Measurements from ENCODE around the gene ESRRB.

The ESRRB gene

GRCh38 chr14:76502638-76503037 is 126.7 kb downstream of the ESRRB start:
- Histone ChIP-seq H3K27me3 (ENCODE audit: insufficient read depth, low read length) (no peaks in the 10 kb centered on the region; the same call in 1 of the 2 replicates), H3K4me3 (ENCODE audit: low read depth, low read length, poor library complexity, severe bottlenecking) (no peak overlapping the region), H3K9me3 (ENCODE audit: low read length) (no peaks in the 10 kb centered on the region), H3F3A (ENCODE audit: insufficient read depth, low read length) (no peaks in the 10 kb centered on the region), H3K27ac (ENCODE audit: low read depth, low read length, poor library complexity, severe bottlenecking) (no peak overlapping the region), H3K4me2 (ENCODE audit: low read length) (no peak overlapping the region), H3K36me3 (ENCODE audit: insufficient read depth, low read length) (no peaks in the 10 kb centered on the region), H3K9ac (ENCODE audit: low read length) (no peak overlapping the region), H4K20me1 (ENCODE audit: insufficient read depth, low read length) (no peaks in the 10 kb centered on the region), H3K9me2 (ENCODE audit: low read depth, low read length) (no peaks in the 10 kb centered on the region), H2AFZ (ENCODE audit: low read length) (no peak overlapping the region), H3K79me2 (ENCODE audit: insufficient read depth, low read length) (no peaks in the 10 kb centered on the region), H3K4me1 (ENCODE audit: insufficient read depth, low read length, severe bottlenecking) (no peaks in the 10 kb centered on the region)
- TF ChIP-seq EZH2 (IDR thresholded peaks at IDR 0.05; ENCODE audit: borderline replicate concordance, low read length) (no peak), CTCF (IDR thresholded peaks at IDR 0.05; ENCODE audit: low read length) (no peak)

- Histone ChIP-seq H3K27ac (ENCODE audit: low read depth, low read length, poor library complexity, severe bottlenecking) (no peak overlapping the region), H3K9me2 (ENCODE audit: low read depth, low read length) (no peaks in the 10 kb centered on the region), H3F3A (ENCODE audit: insufficient read depth, low read length) (no peaks in the 10 kb centered on the region), H3K4me2 (ENCODE audit: low read length) (no peak overlapping the region), H3K27me3 (ENCODE audit: insufficient read depth, low read length) (no peaks in the 10 kb centered on the region), H2AFZ (ENCODE audit: low read length) (no peak overlapping the region), H4K20me1 (ENCODE audit: insufficient read depth, low read length) (no peaks in the 10 kb centered on the region), H3K4me3 (ENCODE audit: low read depth, low read length, poor library complexity, severe bottlenecking) (no peak overlapping the region), H3K79me2 (ENCODE audit: insufficient read depth, low read length) (no peaks in the 10 kb centered on the region), H3K4me1 (ENCODE audit: insufficient read depth, low read length, severe bottlenecking) (no peaks in the 10 kb centered on the region), H3K9me3 (ENCODE audit: low read length) (no peaks in the 10 kb centered on the region), H3K36me3 (ENCODE audit: insufficient read depth, low read length) (no peaks in the 10 kb centered on the region), H3K9ac (ENCODE audit: low read length) (no peak overlapping the region)
- TF ChIP-seq CTCF (IDR thresholded peaks at IDR 0.05; ENCODE audit: low read length) (no peak), EZH2 (IDR thresholded peaks at IDR 0.05; ENCODE audit: borderline replicate concordance, low read length) (no peak)
Measured at GRCh38 chr14:76509311-76509710, 133.4 kb downstream of the ESRRB start.

GRCh38 chr14:76510181-76510580 is 134.2 kb downstream of the ESRRB start:
- Histone ChIP-seq H2AFZ (ENCODE audit: low read length) (no peak overlapping the region), H3F3A (ENCODE audit: insufficient read depth, low read length) (no peaks in the 10 kb centered on the region), H3K27me3 (ENCODE audit: insufficient read depth, low read length) (no peaks in the 10 kb centered on the region), H3K36me3 (ENCODE audit: insufficient read depth, low read length) (no peaks in the 10 kb centered on the region), H3K4me3 (ENCODE audit: low read depth, low read length, poor library complexity, severe bottlenecking) (no peak overlapping the region), H3K27ac (ENCODE audit: low read depth, low read length, poor library complexity, severe bottlenecking) (no peak overlapping the region), H3K9me2 (ENCODE audit: low read depth, low read length) (no peaks in the 10 kb centered on the region), H3K4me1 (ENCODE audit: insufficient read depth, low read length, severe bottlenecking) (no peaks in the 10 kb centered on the region), H3K9ac (ENCODE audit: low read length) (no peak overlapping the region), H3K79me2 (ENCODE audit: insufficient read depth, low read length) (no peaks in the 10 kb centered on the region), H4K20me1 (ENCODE audit: insufficient read depth, low read length) (no peaks in the 10 kb centered on the region), H3K4me2 (ENCODE audit: low read length) (no peak overlapping the region), H3K9me3 (ENCODE audit: low read length) (no peaks in the 10 kb centered on the region)
- TF ChIP-seq CTCF (IDR thresholded peaks at IDR 0.05; ENCODE audit: low read length) (no peak), EZH2 (IDR thresholded peaks at IDR 0.05; ENCODE audit: borderline replicate concordance, low read length) (no peak)

Measured in OCI-LY1 (cell line).